K562 (cell line): ENCODE measurements around the gene MRPS26.
"Not testable (repeated sequence)": the region's sequence is repeated elsewhere in the genome, so short reads cannot be mapped to it uniquely, and the experiment has no call there.

Experiments
- CHD4 ChIP-seq: fragments of 200-600 bp; sonication (generic); IDR thresholded peaks from 3 replicates; pipeline ENCODE4 v1.6.1; 2012; ENCODE audit warnings: low read depth, mild to moderate bottlenecking, mixed read lengths, low read length, inconsistent platforms; ENCODE audit not compliant: insufficient read depth, insufficient replicate concordance, poor library complexity, severe bottlenecking
- COPS2 ChIP-seq: fragments of 450-650 bp; conservative IDR thresholded peaks from 2 replicates; pipeline ENCODE4 v1.6.1; 2016; ENCODE audit warnings: mild to moderate bottlenecking, moderate library complexity
- DACH1 ChIP-seq: fragments of 450-650 bp; IDR thresholded peaks from 2 replicates; pipeline ENCODE4 v1.6.1; 2018; ENCODE audit not compliant: partially characterized antibody
- HNRNPUL1 ChIP-seq: fragments of 200-400 bp; formaldehyde crosslinking; IDR thresholded peaks from 2 replicates; pipeline ENCODE4 v1.6.1; 2017; ENCODE audit warnings: low read length
- TAF1 ChIP-seq: IDR thresholded peaks from 2 replicates; pipeline ENCODE4 v1.6.1; 2011; ENCODE audit warnings: mild to moderate bottlenecking, low read length, moderate library complexity; ENCODE audit not compliant: insufficient read depth, control insufficient read depth, severe bottlenecking; ENCODE audit errors: extremely low read depth
- YY1 ChIP-seq, 3 experiments: IDR thresholded peaks; 2 replicates each; pipeline ENCODE4 v1.6.1; 2011; ENCODE audit warnings: low read length in 2 of 3, mild to moderate bottlenecking in 2 of 3, moderate library complexity in 2 of 3, borderline replicate concordance in 1 of 3, control low read depth in 1 of 3, low read depth in 1 of 3; ENCODE audit not compliant: insufficient read depth in 3 of 3, insufficient replicate concordance in 2 of 3, control insufficient read depth in 1 of 3, insufficient read length in 1 of 3; ENCODE audit errors: extremely low read depth in 1 of 3
- ZBTB7A ChIP-seq: IDR thresholded peaks from 2 replicates; pipeline ENCODE4 v1.6.1; 2011; ENCODE audit warnings: low read depth, mild to moderate bottlenecking, low read length, moderate library complexity, borderline replicate concordance; ENCODE audit not compliant: control insufficient read depth
- TF ChIP-seq, protein P1 (sequence below): fragments of 250-450 bp; sonication (Bioruptor Pico); IDR thresholded peaks from 2 replicates; pipeline ENCODE4 v1.5.0; 2021; ENCODE audit warnings: mild to moderate bottlenecking, borderline replicate concordance
- TF ChIP-seq, protein P2 (sequence below), 3 experiments: IDR thresholded peaks in 2 of 3; conservative IDR thresholded peaks in 1 of 3; 2 replicates each; pipeline ENCODE4 v1.5.1; 2011 to 2012; ENCODE audit warnings: low read length in 3 of 3, mild to moderate bottlenecking in 3 of 3, control low read depth in 2 of 3, improper control_type of control experiment in 1 of 3, inconsistent platforms in 1 of 3, low read depth in 1 of 3, mixed read lengths in 1 of 3, moderate library complexity in 1 of 3; ENCODE audit not compliant: insufficient read depth in 2 of 3
- TF ChIP-seq, protein P3 (sequence below): sonication (generic); formaldehyde crosslinking; IDR thresholded peaks from 2 replicates; pipeline ENCODE4 v1.8.1; 2022; ENCODE audit warnings: missing genetic modification reagents
- TF ChIP-seq, protein P4 (sequence below): fragments of 450-650 bp; conservative IDR thresholded peaks from 2 replicates; pipeline ENCODE4 v1.6.1; 2016; ENCODE audit warnings: missing genetic modification characterization, low read depth, mild to moderate bottlenecking, control low read depth, missing compliant biosample characterization
- TF ChIP-seq, protein P5 (sequence below): sonication (generic); formaldehyde crosslinking; IDR thresholded peaks from 2 replicates; pipeline ENCODE4 v1.9.0; 2022; ENCODE audit warnings: mild to moderate bottlenecking, missing genetic modification reagents
- TF ChIP-seq, protein P6 (sequence below): fragments of 250-450 bp; sonication (Bioruptor Pico); IDR thresholded peaks from 2 replicates; pipeline ENCODE4 v1.5.0; 2020; ENCODE audit warnings: mild to moderate bottlenecking, borderline replicate concordance

DNA sequence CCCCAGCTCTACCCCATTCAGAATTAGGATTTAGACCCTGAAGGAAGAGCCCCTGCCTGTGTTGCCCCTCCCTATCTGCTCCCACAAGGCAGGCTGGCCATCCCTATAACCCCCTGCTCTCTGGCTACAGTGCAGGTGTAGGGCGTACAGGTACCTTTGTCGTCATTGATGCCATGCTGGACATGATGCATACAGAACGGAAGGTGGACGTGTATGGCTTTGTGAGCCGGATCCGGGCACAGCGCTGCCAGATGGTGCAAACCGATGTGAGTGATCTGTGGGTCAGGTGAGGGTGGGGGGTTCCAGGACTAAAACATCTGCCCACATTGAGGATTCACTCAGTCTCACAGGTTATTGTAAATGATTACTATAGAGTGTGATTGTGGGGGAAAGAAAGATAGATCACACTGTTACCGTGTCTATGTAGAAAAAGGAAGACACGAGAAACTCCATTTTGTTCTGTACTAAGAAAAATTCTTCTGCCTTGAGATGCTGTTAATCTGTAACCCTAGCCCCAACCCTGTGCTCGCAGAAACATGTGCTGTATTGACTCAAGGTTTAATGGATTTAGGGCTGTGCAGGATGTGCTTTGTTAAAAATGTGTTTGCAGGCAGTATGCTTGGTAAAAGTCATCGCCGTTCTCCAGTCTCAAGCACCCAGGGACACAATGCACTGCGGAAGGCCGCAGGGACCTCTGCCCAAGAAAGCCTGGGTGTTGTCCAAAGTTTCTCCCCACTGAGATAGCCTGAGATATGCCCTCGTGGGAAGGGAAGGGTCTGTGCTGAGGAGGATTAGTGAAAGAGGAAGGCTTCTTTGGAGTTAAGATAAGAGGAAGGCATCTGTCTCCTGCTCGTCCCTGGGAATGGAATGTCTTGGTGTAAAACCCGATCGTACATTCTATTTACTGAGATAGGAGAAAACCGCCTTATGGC, 23.0 kb upstream of the MRPS26 start:
- TF ChIP-seq, protein P1, sequence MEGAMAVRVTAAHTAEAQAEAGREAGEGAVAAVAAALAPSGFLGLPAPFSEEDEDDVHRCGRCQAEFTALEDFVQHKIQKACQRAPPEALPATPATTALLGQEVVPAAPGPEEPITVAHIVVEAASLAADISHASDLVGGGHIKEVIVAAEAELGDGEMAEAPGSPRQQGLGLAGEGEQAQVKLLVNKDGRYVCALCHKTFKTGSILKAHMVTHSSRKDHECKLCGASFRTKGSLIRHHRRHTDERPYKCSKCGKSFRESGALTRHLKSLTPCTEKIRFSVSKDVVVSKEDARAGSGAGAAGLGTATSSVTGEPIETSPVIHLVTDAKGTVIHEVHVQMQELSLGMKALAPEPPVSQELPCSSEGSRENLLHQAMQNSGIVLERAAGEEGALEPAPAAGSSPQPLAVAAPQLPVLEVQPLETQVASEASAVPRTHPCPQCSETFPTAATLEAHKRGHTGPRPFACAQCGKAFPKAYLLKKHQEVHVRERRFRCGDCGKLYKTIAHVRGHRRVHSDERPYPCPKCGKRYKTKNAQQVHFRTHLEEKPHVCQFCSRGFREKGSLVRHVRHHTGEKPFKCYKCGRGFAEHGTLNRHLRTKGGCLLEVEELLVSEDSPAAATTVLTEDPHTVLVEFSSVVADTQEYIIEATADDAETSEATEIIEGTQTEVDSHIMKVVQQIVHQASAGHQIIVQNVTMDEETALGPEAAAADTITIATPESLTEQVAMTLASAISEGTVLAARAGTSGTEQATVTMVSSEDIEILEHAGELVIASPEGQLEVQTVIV (CRISPR knock-in tag), result not testable (repeated sequence)
- not testable (repeated sequence) for TF ChIP-seq TAF1; COPS2; ZBTB7A; CHD4; HNRNPUL1; DACH1; YY1 (IDR thresholded peaks at IDR 0.05; ENCODE audit: borderline replicate concordance in 1 of 3, control insufficient read depth in 1 of 3, extremely low read depth in 1 of 3, insufficient read depth in 3 of 3, insufficient read length in 1 of 3, insufficient replicate concordance in 2 of 3, low read depth in 1 of 3, low read length in 2 of 3)
- TF ChIP-seq, protein P2, sequence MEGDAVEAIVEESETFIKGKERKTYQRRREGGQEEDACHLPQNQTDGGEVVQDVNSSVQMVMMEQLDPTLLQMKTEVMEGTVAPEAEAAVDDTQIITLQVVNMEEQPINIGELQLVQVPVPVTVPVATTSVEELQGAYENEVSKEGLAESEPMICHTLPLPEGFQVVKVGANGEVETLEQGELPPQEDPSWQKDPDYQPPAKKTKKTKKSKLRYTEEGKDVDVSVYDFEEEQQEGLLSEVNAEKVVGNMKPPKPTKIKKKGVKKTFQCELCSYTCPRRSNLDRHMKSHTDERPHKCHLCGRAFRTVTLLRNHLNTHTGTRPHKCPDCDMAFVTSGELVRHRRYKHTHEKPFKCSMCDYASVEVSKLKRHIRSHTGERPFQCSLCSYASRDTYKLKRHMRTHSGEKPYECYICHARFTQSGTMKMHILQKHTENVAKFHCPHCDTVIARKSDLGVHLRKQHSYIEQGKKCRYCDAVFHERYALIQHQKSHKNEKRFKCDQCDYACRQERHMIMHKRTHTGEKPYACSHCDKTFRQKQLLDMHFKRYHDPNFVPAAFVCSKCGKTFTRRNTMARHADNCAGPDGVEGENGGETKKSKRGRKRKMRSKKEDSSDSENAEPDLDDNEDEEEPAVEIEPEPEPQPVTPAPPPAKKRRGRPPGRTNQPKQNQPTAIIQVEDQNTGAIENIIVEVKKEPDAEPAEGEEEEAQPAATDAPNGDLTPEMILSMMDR (IDR thresholded peaks at IDR 0.05 in 2 of 3, conservative IDR thresholded peaks at IDR 0.05 in 1 of 3; ENCODE audit: insufficient read depth in 2 of 3, low read depth in 1 of 3, low read length in 3 of 3), result not testable (repeated sequence)
- TF ChIP-seq, protein P3, sequence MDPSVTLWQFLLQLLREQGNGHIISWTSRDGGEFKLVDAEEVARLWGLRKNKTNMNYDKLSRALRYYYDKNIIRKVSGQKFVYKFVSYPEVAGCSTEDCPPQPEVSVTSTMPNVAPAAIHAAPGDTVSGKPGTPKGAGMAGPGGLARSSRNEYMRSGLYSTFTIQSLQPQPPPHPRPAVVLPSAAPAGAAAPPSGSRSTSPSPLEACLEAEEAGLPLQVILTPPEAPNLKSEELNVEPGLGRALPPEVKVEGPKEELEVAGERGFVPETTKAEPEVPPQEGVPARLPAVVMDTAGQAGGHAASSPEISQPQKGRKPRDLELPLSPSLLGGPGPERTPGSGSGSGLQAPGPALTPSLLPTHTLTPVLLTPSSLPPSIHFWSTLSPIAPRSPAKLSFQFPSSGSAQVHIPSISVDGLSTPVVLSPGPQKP (CRISPR knock-in tag), result not testable (repeated sequence)
- TF ChIP-seq, protein P4, sequence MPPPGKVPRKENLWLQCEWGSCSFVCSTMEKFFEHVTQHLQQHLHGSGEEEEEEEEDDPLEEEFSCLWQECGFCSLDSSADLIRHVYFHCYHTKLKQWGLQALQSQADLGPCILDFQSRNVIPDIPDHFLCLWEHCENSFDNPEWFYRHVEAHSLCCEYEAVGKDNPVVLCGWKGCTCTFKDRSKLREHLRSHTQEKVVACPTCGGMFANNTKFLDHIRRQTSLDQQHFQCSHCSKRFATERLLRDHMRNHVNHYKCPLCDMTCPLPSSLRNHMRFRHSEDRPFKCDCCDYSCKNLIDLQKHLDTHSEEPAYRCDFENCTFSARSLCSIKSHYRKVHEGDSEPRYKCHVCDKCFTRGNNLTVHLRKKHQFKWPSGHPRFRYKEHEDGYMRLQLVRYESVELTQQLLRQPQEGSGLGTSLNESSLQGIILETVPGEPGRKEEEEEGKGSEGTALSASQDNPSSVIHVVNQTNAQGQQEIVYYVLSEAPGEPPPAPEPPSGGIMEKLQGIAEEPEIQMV (tag), result not testable (repeated sequence)
- TF ChIP-seq, protein P5, sequence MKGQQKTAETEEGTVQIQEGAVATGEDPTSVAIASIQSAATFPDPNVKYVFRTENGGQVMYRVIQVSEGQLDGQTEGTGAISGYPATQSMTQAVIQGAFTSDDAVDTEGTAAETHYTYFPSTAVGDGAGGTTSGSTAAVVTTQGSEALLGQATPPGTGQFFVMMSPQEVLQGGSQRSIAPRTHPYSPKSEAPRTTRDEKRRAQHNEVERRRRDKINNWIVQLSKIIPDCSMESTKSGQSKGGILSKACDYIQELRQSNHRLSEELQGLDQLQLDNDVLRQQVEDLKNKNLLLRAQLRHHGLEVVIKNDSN (CRISPR knock-in tag), result not testable (repeated sequence)
- TF ChIP-seq, protein P6, sequence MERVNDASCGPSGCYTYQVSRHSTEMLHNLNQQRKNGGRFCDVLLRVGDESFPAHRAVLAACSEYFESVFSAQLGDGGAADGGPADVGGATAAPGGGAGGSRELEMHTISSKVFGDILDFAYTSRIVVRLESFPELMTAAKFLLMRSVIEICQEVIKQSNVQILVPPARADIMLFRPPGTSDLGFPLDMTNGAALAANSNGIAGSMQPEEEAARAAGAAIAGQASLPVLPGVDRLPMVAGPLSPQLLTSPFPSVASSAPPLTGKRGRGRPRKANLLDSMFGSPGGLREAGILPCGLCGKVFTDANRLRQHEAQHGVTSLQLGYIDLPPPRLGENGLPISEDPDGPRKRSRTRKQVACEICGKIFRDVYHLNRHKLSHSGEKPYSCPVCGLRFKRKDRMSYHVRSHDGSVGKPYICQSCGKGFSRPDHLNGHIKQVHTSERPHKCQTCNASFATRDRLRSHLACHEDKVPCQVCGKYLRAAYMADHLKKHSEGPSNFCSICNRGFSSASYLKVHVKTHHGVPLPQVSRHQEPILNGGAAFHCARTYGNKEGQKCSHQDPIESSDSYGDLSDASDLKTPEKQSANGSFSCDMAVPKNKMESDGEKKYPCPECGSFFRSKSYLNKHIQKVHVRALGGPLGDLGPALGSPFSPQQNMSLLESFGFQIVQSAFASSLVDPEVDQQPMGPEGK (CRISPR knock-in tag), result not testable (repeated sequence)
